Mononuclear cell (primary cell): ENCODE measurements around the gene TNNC2. TPM values are rescaled to one million over a fixed set of nuclear protein-coding genes. Genes with fewer than 3 reads are reported as not detected.

Experiments
- H3K27me3 ChIP-seq: 2 replicates; pipeline ENCODE4 v1.6.0; 2011; ENCODE audit warnings: low read length, control low read depth; ENCODE audit not compliant: insufficient read depth
- H3K4me1 ChIP-seq: 2 replicates; pipeline ENCODE4 v1.5.1; 2011; ENCODE audit warnings: mild to moderate bottlenecking, low read length, control low read depth; ENCODE audit not compliant: insufficient read depth
- H3K4me3 ChIP-seq: 2 replicates; pipeline ENCODE4 v1.5.1; 2011; ENCODE audit warnings: mild to moderate bottlenecking, low read length, moderate library complexity
- H3K9me3 ChIP-seq: 2 replicates; pipeline ENCODE4 v1.5.1; 2011; ENCODE audit warnings: low read depth, mild to moderate bottlenecking, control low read depth, low read length
- total RNA-seq: library from RNA; depleted of rRNA; stranded (reverse); fragments of >200 nt; gene quantifications from one replicate; pipeline ENCODE4 v1.2.3, GENCODE V29; 2012

TNNC2 gene
- total RNA-seq, 1 donor, result 0.73 TPM

DNA sequence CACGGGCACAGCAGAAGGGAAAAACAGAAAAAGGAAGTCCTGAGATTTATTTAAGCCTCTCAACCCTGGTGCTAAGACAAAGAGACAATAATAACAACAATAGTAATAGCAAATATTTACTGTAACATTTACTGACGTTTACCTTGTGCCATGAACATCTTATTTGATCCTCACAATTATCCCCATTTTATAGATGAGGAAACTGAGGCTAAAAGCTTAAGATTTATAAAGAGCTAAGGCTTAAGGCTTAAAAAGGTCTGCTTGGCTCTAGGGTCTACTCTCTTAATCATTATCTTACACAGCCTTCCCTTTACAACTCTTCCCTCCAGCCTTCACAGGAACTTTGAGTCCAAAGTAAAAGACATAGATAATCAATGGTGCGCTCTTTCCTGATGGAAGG is 38.8 kb downstream of the TNNC2 start:
- peaks cover 12% of the 10 kb centered on the region for H3K4me1 ChIP-seq
- no peaks in the 10 kb centered on the region for H3K27me3 ChIP-seq
- no peak overlapping the region for H3K4me3 ChIP-seq
- H3K9me3 ChIP-seq, result no peaks in the 10 kb centered on the region

DNA sequence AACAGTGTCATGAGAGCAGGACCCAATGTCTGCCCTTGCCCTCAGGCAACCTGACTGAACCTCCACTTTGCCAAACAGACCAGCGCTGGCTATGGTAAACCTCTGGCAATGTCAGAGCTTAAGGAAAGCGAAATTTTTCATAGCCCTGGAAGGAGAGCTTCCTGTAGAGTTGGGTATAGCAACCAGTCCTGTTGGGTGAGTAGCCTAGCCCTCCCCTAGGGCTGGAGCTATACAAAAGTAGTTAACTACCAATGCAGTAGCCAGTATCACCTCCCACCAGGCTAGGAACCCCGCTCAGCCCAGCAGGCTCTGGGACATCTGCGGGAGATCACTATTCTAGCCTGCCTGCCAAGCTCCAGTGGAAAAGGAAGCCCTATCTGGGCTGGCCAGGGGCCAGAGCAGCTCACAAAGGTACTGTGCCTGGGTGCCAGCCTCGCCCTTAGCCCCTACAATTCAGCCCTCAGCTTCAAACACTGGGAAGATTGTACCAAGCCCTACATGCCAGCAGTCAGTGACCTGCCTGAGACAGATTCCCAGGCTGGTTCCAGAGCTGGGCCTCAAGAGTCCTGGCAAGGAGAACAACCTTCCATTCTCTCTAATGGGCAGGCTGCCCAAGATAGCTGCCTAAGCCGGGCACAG is 43.3 kb downstream of the TNNC2 start:
- Histone ChIP-seq H3K4me1 (no peaks in the 10 kb centered on the region), H3K4me3 (no peak overlapping the region), H3K27me3 (no peaks in the 10 kb centered on the region), H3K9me3 (no peaks in the 10 kb centered on the region)

DNA sequence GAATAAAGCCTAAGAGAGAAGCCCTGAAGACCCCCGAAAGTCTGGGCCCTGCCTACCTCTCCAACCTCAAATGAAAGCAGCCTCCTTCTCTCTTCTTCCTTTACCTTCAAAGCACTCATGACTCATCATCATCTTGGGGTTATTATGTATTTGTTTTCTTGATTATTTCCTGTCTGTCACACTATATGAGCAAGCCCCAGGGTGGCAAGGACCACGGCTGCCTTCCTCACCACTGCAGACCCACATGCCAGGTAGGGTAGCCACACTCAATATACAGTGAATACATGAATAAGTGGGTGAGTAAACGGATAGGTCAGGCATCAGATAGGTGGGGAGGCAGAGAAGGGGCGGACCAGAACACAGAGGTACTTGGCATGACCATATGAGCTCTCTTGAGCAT is 44.2 kb downstream of the TNNC2 start:
- Histone ChIP-seq H3K27me3 (no peaks in the 10 kb centered on the region), H3K9me3 (no peaks in the 10 kb centered on the region), H3K4me1 (no peaks in the 10 kb centered on the region), H3K4me3 (no peak overlapping the region)

DNA sequence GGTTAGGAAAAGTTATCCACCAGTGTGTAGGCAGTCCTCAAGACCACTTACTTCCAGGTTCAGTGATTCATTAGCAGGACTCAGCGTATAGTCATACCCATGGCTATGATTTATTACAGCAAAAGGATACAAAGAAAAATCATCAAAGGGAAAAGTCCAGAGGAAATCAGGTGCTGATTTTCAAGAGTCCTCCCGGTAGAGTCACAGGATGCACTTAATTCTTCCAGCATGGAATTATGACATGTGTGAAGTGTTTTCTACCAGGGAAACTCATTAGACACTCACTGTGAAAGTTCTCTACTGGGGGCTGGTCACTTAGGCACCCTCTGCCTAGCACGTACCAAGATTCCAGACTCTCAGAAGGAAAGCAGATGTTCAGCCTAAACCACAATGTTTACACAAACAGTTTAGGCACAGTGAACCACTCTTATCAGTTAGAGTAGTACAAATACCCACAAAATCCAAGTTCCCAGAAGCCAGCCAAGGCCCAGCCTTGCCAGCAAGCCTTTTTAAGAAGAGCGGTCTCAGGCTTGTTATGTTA is 45.7 kb downstream of the TNNC2 start:
- Histone ChIP-seq H3K4me1 (no peaks in the 10 kb centered on the region), H3K4me3 (no peak overlapping the region), H3K9me3 (no peaks in the 10 kb centered on the region), H3K27me3 (no peaks in the 10 kb centered on the region)

DNA sequence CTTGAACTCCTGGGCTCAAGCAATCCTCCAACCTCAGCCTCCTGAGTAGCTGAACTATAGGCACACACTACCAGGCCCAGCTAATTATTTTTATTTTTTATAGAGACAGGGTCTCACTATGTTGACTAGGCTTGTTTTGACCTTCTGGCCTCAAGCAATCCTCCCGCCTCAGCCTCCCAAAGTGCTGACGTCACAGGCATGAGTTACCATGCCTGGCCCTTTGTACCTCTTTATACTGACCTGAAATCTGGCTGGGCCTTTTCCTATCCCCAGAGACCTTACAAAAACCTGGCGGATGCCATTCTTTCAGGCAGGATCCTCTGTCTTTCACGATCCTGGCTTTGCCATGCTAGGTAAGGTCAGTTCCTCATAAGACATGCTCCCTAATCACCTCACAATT is 47.0 kb downstream of the TNNC2 start:
- H3K27me3 ChIP-seq, result no peaks in the 10 kb centered on the region
- no peak overlapping the region for H3K4me3 ChIP-seq
- no peaks in the 10 kb centered on the region for H3K4me1 ChIP-seq
- no peaks in the 10 kb centered on the region for H3K9me3 ChIP-seq

DNA sequence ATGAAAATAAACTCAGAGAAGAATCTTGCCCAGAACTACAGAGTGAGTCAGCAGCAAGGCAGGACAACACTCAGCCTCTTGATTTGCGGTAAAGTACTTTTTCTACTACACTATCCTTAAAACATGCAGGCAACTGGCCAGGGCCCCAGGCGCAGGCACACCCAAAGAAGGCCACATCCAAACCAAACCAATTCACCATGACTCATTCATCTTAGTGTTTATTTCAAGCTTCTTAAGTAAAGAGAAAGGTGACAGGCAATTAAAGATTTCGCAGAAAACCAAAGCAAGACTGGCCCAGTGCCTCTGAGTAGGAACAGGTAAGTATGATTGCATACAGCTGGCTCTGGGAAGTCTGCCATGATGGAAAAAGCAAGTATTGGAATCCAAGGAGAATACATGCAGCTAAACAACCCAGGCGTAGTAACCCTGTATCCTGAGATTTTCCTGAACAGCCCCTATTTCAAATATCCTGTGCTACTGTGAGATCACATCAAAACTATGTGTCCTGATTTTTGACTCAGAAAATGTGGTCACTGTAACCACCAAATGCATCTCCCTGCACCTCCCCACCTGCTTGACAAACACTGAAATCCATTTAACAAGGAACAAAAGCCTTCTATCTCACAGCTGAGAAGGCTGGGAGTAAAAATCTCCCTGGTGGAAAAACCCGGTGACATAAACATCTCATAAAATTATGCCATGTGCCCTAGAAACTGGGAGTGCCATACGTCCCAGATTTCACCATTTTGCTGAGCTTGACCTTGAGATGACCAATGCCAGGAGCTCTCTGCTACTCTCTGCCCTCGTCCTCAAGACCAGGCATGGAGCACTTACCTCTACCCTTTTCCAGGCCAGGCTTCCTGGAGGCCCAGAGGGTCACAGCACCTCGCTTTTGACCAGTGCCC is 47.8 kb downstream of the TNNC2 start:
- Histone ChIP-seq H3K4me3 (no peak overlapping the region), H3K27me3 (no peaks in the 10 kb centered on the region), H3K4me1 (no peaks in the 10 kb centered on the region)

DNA sequence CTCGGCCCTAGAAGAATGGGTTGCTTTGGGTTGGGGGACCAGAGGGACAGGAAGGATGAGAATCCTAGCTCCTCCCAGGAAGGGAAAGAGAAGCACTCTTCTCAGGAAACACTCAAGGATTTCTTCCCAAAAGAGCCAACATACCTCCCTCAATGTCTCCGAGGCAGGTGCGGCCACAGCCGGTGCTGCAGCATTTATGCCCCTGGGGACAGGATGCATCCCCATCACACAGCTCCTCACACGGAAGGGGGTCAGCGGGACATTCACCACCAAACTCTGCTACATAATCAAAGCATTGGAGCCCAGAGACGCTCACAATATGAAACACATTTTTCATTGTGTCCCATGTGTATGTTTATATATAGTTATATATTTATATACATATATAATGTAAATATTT is 50.2 kb downstream of the TNNC2 start:
- H3K4me1 ChIP-seq, result no peaks in the 10 kb centered on the region
- no peaks in the 10 kb centered on the region for H3K9me3 ChIP-seq
- no peak overlapping the region for H3K4me3 ChIP-seq
- H3K27me3 ChIP-seq, result no peaks in the 10 kb centered on the region

More for the DNA sequence above, 47.8 kb downstream of the TNNC2 start:
- no peaks in the 10 kb centered on the region for H3K9me3 ChIP-seq

DNA sequence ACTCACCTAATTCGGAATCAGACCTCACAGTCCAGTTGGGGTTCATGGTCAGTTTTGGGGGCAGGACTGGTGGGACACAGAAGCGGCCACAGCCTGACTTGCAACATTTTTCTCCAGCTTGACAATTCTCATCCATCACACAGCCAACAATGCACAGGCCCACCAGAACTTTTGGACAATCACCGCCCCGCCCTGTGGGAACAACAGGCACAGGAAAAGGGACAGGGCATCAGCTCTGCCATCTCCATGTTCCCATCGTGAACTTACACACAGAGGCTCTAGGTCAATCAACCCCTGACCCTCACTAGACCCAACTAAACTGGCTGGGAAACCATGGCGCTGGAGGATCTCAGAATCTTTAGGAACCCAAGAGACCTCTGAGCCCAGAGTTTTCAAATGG is 51.7 kb downstream of the TNNC2 start:
- H3K4me3 ChIP-seq, result no peak overlapping the region
- no peaks in the 10 kb centered on the region for H3K4me1 ChIP-seq
- no peaks in the 10 kb centered on the region for H3K9me3 ChIP-seq
- no peaks in the 10 kb centered on the region for H3K27me3 ChIP-seq

DNA sequence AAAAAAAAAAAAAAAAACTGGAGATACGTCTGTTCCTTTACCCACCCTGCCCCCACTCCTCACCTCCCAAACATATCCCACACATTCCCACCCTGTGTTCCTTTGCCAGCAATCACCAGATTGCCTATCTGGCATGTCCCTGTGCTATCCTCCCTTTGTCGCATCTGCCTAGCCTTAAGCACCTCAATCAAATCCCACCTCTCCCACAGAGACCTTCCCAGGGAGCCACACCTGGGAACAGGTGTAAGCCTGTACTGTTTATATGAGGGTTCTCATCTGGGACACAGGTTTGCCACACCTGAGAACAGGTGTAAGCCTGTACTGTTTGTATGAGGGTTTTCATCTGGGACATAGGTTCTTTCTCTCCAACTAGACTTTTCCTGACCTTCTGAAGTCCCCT is 52.2 kb downstream of the TNNC2 start:
- H3K9me3 ChIP-seq, result no peaks in the 10 kb centered on the region
- no peaks in the 10 kb centered on the region for H3K4me1 ChIP-seq
- H3K4me3 ChIP-seq, result no peak overlapping the region
- H3K27me3 ChIP-seq, result no peaks in the 10 kb centered on the region

Other genes starting within 250 kb of the TNNC2 start
- gene WFDC8, start 248.0 kb downstream of the TNNC2 start, total RNA-seq, result not detected
- not detected for gene WFDC10A, start 197.6 kb downstream of the TNNC2 start, total RNA-seq
- not detected for gene WFDC9, start 196.0 kb downstream of the TNNC2 start, total RNA-seq
- not detected for gene WFDC11, start 157.1 kb downstream of the TNNC2 start, total RNA-seq
- not detected for gene WFDC13, start 125.3 kb downstream of the TNNC2 start, total RNA-seq
- gene WFDC10B, start 122.3 kb downstream of the TNNC2 start, total RNA-seq, result not detected
- not detected for gene SPINT4, start 105.0 kb downstream of the TNNC2 start, total RNA-seq
- gene WFDC3, start 35.4 kb downstream of the TNNC2 start, total RNA-seq, result not detected
- gene DNTTIP1, start 35.4 kb downstream of the TNNC2 start, total RNA-seq, result 4.4 TPM
- 1.6 TPM for gene UBE2C, start 14.7 kb downstream of the TNNC2 start, total RNA-seq
- gene SNX21, start 6.5 kb upstream of the TNNC2 start, total RNA-seq, result 5.7 TPM
- gene ACOT8, start 30.1 kb upstream of the TNNC2 start, total RNA-seq, result 13.9 TPM
- gene ZSWIM3, start 30.3 kb upstream of the TNNC2 start, total RNA-seq, result 0.63 TPM
- gene ZSWIM1, start 53.9 kb upstream of the TNNC2 start, total RNA-seq, result 10.1 TPM
- gene SPATA25, start 60.3 kb upstream of the TNNC2 start, total RNA-seq, result 0.52 TPM
- 1.9 TPM for gene NEURL2, start 63.9 kb upstream of the TNNC2 start, total RNA-seq
- 111 TPM for gene CTSA, start 64.0 kb upstream of the TNNC2 start, total RNA-seq
- 1.4 TPM for gene PLTP, start 84.8 kb upstream of the TNNC2 start, total RNA-seq
- gene PCIF1, start 107.4 kb upstream of the TNNC2 start, total RNA-seq, result 48.0 TPM
- 49.4 TPM for gene ZNF335, start 144.9 kb upstream of the TNNC2 start, total RNA-seq
- 3.0 TPM for gene MMP9, start 181.6 kb upstream of the TNNC2 start, total RNA-seq
- gene SLC12A5, start 201.9 kb upstream of the TNNC2 start, total RNA-seq, result 0.10 TPM